Middle frontal gyrus (tissue), 1 donor: ENCODE results near the gene CCDC59.
"Not testable (repeated sequence)": the region's sequence is repeated elsewhere in the genome, so short reads cannot be mapped to it uniquely, and the experiment has no call there.

Experiments used
- DNase-seq: peaks from one replicate; pipeline ENCODE4 v3.0.0-alpha.2; 2015; ENCODE audit warnings: low spot score; ENCODE audit errors: extremely low spot score

CCDC59 gene, protein sequence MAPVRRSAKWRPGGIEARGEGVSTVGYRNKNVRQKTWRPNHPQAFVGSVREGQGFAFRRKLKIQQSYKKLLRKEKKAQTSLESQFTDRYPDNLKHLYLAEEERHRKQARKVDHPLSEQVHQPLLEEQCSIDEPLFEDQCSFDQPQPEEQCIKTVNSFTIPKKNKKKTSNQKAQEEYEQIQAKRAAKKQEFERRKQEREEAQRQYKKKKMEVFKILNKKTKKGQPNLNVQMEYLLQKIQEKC

GRCh38 chr12:82358200-82359114 is at the start of gene CCDC59, which contains the start of gene METTL25:
Gene CCDC59, minus strand, starts transcription at chr12:82358387. Its CDS starts 11 bp downstream, at chr12:82358376.
Gene METTL25, plus strand, starts transcription at chr12:82358529. Its CDS starts 37 bp downstream, at chr12:82358566.
- DNase-seq: peak; percentile 95

GRCh38 chr12:82407481-82407880 is 49.3 kb upstream of the CCDC59 start:
- no peak for DNase-seq

GRCh38 chr12:82406651-82407050 is 48.5 kb upstream of the CCDC59 start:
- no peak for DNase-seq

DNA sequence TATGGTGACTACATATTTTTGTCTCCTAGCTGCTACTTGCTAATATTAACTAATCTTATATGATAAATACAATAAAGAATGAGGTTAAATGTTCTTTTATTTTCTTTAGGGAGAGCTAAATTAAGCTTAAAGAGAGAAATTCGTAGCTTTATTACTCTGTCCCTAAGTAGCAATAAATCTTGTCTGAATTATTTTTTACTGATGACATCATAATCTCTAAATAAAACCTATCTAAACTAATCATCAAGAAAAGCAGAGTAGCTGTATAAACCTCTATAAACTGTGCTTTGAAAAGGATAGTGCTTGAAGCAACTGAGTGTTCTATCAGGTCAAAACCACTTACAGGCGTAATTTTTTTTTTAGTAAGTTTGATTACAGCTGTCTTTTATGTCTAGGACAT is 42.6 kb upstream of the CCDC59 start:
- no peak for DNase-seq

- no peak for DNase-seq
Measured at GRCh38 chr12:82398879-82399278, 40.7 kb upstream of the CCDC59 start.

- no peak for DNase-seq
Measured at GRCh38 chr12:82383930-82384552, 25.9 kb upstream of the CCDC59 start.

DNA sequence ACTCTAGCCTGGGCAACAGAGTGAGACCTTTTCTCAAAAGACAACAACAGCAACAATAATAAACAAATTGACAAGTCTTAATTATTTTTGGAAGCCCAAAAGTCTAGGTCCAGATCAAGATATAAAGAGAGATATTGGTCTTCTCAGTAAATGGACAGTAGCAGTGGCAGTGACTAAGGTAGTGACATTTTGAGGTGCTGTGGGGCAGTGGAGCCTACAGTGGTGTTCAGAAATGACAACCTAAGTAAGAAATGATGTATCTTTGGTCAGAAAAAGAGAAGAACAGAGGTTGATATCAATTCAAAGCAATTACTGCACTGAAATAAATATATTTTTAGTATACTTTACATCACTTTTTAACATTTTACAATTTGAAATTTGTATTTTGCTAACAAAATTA is 20.8 kb upstream of the CCDC59 start:
- no peak for DNase-seq

- no peak for DNase-seq
Measured at GRCh38 chr12:82375201-82375600, 17.0 kb upstream of the CCDC59 start.

GRCh38 chr12:82366197-82366596 is 8.0 kb upstream of the CCDC59 start:
- DNase-seq: no peak

DNA sequence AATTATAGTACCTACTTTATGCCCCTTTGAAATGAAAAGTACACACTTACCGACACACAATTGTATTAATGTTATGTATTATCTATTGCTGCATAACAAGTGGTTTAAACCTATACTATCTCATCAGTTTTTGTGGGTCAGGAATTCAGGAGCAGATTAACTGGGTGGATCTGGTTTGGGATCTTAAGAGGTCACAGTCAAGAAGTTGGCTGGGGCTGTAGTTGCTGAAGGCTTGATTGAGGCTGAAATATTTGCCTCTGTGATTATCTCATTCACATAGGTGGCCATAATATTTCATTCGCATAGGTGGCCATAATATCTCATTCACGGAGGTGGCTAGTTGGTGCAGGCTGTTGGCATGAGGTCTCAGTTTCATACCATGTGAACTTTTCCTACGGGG is 5.8 kb upstream of the CCDC59 start:
- DNase-seq: no peak

DNA sequence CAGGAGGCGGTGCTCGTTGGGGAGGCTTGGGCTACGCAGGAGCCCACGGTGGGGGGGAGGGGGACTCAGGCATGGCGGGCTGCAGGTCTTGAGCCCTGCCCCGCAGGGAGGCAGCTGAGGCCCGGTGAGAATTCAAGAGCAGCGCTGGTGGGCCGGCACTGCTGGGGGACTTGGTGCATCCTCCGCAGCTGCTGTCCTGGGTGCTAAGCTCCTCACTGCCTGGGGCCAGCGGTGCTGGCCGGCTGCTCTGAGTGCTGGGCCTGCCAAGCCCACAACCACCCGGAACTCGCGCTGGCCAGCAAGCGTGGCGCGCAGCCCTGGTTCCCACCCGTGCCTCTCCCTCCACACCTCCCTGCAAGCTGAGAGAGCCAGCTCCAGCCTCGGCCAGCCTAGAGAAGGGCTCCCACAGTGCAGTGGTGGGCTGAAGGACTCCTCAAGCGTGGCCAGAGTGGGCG is 3.3 kb upstream of the CCDC59 start:
- DNase-seq: no peak

DNA sequence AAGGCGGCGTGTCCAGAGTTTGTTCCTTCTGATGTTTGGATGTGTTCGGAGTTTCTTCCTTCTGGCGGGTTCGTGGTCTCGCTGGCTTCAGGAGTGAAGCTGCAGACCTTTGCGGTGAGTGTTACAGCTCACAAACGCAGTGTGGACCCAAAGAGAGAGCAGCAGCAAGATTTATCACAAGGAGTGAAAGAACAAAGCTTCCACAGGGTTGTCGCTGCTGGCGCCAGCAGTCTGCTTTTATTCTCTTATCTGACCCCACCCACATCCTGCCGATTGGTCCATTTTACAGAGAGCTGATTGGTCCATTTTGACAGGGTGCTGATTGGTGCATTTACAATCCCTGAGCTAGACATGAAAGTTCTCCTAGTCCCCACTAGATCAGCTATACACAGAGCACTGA is 2.6 kb upstream of the CCDC59 start:
- not testable (repeated sequence) for DNase-seq

DNA sequence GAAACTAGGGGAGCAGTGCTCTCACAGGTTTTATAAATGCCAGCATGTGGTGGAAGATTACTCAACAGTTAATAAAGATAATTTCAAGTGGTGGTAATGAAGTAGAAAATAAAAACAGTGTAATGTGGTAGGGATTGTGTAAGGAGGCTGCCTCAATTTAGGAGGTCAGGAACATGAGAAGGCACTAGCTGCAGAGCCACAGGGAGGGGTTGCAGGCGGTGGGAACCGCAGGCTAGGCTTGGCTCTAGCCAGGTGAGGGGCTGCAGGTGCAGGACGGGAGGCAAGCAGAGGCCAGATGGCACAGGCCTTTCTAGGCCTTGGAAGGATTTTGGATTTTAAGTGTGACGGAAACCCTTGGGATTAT is 910 bp upstream of the CCDC59 start:
- DNase-seq: no peak

DNA sequence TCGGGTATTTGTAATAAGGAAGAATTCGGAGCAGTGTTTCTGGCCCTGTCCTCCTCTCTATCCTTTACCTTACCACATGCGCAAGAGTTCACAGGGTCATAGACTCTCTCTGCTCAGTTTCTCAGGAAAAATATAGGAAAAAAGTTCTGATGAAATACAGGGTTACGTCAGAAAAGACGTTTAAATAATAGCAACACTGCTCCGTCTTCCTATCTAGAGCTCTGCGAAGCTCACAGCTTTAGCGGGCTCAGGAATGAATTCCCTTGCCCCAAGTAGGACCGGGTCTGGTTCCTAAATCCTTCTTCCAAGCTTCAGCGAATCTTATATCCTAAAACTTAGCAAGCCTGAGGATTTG is 365 bp downstream of the CCDC59 start:
- DNase-seq: no peak

GRCh38 chr12:82357340-82357739 is 847 bp downstream of the CCDC59 start:
- no peak for DNase-seq

GRCh38 chr12:82351390-82351789 is 6.8 kb downstream of the CCDC59 start:
- no peak for DNase-seq

DNA sequence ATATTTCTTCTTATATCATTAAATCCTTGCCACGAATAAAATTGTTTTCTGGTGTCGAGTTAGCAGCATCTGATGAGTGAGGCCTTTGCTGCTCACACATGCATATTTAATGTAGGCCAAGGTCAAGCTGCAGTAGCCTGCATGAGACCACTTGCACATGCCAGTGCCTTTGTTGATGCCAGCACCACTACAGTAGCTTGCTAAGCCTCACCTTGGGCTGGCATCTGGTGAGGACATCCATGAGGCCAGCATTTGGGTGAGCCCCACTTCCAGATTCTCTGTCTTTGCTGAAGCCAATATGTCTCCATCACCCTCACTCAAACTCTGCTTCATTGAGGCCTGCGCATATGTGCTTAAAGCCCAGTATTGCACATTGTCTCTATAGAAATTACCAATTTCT is 8.0 kb downstream of the CCDC59 start:
- no peak for DNase-seq

DNA sequence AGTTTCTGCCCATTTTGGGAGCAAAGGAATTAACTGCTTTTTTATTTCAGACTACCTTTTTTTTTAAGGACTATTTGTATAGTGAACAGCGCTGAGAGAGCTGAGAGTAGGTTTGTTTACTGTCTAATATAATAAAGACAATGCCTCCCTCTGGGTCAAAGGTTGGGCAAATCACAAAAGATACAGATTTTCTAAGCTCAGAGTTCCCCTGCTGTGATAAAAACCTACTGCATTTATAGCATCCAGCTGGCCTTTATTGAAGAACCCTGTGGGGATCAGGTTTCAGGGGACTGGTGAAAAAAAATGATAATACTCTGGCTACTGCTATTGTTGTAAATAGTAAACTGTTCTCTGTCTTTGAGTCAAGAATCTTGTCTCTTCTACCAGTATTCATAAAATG is 28.7 kb downstream of the CCDC59 start:
- DNase-seq: no peak

DNA sequence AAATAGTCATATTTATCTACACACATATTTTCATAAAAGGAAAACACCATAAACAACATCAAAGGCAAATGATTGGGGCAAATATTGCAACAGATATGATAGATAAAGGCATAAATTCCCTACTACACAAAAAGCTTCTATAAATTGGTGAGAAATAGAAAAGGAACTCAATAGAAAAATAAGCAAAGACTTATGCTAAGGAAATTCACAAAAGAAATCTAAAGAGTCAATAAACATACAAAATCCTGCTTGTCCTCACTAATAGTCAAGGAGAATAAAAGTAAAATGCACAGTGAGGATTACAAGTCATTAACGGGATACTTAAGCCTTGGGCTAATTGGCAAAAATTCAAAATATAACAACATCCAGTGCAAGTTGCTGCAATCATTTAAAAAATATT is 30.3 kb downstream of the CCDC59 start:
- no peak for DNase-seq

DNA sequence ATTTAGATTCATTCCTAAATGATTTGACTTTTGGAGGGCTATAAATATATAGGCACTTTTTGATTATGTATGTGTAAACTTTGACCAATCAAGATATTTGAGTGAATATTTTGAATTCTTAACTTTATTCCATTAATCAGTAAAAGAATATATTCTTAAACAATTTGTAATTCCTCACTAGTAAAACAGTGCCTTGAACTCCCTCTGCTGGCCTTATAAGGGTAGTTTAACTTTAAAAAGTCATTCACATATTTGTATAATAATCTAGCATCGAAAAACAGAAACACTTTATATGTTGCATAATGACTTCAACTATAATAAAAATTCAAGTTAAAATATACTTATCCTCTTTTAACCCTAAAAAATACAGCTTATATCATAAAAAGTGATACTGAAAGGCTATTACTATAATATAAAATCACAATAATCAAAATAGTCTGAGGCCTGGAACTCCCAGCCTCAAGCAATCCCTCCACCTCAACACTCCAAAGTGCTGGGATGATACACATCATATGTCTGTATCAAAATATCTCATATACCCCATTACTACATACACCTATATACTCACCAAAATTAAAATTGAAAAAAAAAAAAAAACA is 31.2 kb downstream of the CCDC59 start:
- no peak for DNase-seq

DNA sequence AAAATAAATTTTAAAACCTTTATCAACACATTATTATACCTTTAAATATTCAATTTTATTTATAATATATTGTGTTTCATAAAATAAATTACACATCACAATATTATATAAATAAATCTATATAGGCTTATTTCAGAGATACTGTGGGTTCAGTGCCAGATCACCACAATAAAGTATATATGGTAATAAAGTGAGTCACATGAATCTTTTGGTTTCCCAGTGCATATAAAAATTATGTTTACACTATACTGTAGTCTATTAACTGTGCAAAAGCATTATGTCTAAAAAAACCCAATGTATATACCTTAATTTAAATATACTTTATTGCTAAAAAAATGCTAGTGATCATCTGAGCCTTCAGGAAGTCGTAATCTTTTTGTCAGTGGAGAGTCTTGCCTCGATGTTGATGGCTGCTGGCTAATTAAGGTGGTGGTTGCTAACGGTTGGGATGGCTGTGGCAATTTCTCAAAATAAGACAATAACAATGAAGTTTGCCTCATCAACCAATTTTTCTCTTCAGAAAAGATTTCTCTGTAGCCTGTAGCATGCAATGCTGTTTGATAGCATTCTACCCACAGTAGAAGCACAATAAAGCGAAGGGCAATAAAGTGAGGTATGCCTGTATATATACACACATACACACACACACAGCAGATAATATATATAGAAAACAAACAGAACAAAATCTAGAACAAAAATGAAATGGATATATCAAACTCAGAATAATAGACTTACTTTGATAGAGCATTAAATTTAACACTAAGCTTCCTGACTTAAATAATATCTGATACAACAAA is 32.4 kb downstream of the CCDC59 start:
- DNase-seq: no peak
